Suprapubic skin (tissue), 4 donors: Measurements from ENCODE around the gene AMACR. TPM values are rescaled to one million over a fixed set of nuclear protein-coding genes. Genes with fewer than 3 reads are reported as not detected.
"Not testable (repeated sequence)": the region's sequence is repeated elsewhere in the genome, so short reads cannot be mapped to it uniquely, and the experiment has no call there.

Source experiments
- DNase-seq, 2 donors: peaks; one replicate each; pipeline ENCODE4 v3.0.0-alpha.2; 2019; ENCODE audit warnings: low spot score in 2 of 2
- H3K27ac ChIP-seq: fragments of 200-600 bp; sonication (generic); one replicate; pipeline ENCODE4 v1.5.1; 2019
- H3K27me3 ChIP-seq: fragments of 200-600 bp; sonication (generic); one replicate; pipeline ENCODE4 v1.5.1; 2019
- H3K36me3 ChIP-seq: fragments of 200-600 bp; sonication (generic); one replicate; pipeline ENCODE4 v1.5.1; 2019
- H3K4me1 ChIP-seq: fragments of 200-600 bp; sonication (generic); one replicate; pipeline ENCODE4 v1.5.1; 2019
- H3K4me3 ChIP-seq: fragments of 200-600 bp; sonication (generic); one replicate; pipeline ENCODE4 v1.5.1; 2019; ENCODE audit warnings: mild to moderate bottlenecking
- H3K9me3 ChIP-seq: fragments of 200-600 bp; sonication (generic); one replicate; pipeline ENCODE4 v1.5.1; 2019
- CTCF ChIP-seq, 2 donors: fragments of 200-600 bp in 1 of 2; fragments of 450-650 bp in 1 of 2; sonication (generic) in 1 of 2; IDR thresholded peaks; one replicate each; pipeline ENCODE4 v1.5.1; 2016 to 2019; ENCODE audit warnings: antibody characterized with exemption in 2 of 2, mild to moderate bottlenecking in 1 of 2, moderate library complexity in 1 of 2
- EP300 ChIP-seq: sonication (generic); formaldehyde crosslinking; IDR thresholded peaks from one replicate; pipeline ENCODE4 v1.6.1; 2017; ENCODE audit warnings: antibody characterized with exemption
- POLR2A ChIP-seq, 2 donors: fragments of 450-650 bp; IDR thresholded peaks; one replicate each; pipeline ENCODE4 v1.6.1; 2017; ENCODE audit warnings: antibody characterized with exemption in 2 of 2, mild to moderate bottlenecking in 2 of 2, moderate library complexity in 2 of 2
- POLR2AphosphoS5 ChIP-seq, 3 donors: sonication (generic); formaldehyde crosslinking; IDR thresholded peaks; one replicate each; pipeline ENCODE4 v1.6.1; 2017; ENCODE audit warnings: antibody characterized with exemption in 3 of 3
- whole genome bisulfite sequencing: methylation state at CpG from one replicate; pipeline ENCODE4 v1.1.5; 2018; 5-methylcytosine and 5-hydroxymethylcytosine counted together
- total RNA-seq, 4 donors: library from RNA; depleted of rRNA; stranded (reverse); fragments of >200 nt; gene quantifications; one replicate each; pipeline ENCODE4 v1.1.0, GENCODE V29; 2016

AMACR gene
- total RNA-seq, 4 donors from 2014 or later, result 9.1 to 14.3 (median 11.5) TPM

DNA sequence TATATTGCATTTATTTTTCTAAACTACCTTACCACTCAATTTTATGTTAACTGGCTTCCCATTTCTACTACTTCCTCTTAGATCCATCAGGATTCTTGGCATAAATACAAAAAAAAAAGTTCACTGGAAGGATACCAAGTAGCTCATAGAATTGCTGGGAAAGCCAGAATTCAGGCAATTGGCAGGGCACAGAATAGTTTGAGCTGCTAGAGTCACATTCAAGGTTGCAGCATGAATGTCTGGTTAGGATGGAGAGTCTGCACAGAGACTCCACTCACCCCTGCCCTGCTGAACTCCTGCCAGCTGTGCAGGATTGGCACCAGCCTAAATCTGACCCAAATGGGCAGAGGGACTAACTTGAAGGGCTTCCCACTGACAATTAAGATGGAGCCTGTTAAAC is 4.9 kb upstream of the AMACR start:
- DNase-seq, result no peak
- Histone ChIP-seq H3K27me3 (no peaks in the 10 kb centered on the region), H3K27ac (no peak overlapping the region), H3K9me3 (no peaks in the 10 kb centered on the region), H3K4me3 (no peak overlapping the region), H3K4me1 (peaks cover 8% of the 10 kb centered on the region), H3K36me3 (no peaks in the 10 kb centered on the region)
- no peak for TF ChIP-seq POLR2AphosphoS5 (IDR thresholded peaks at IDR 0.05)
- no peak for TF ChIP-seq CTCF (IDR thresholded peaks at IDR 0.05)
- TF ChIP-seq POLR2A (IDR thresholded peaks at IDR 0.05), result no peak
- no peak for TF ChIP-seq EP300

- WGBS, result 76% methylated on average over 4 of the region's 4 CpGs
- no peak overlapping the region for H3K27ac ChIP-seq
- H3K36me3 ChIP-seq, result no peaks in the 10 kb centered on the region
- peaks cover 17% of the 10 kb centered on the region for H3K4me1 ChIP-seq
- DNase-seq, result no peak
- no peaks in the 10 kb centered on the region for H3K9me3 ChIP-seq
- no peaks in the 10 kb centered on the region for H3K27me3 ChIP-seq
- TF ChIP-seq EP300, result no peak
- no peak for TF ChIP-seq CTCF (IDR thresholded peaks at IDR 0.05)
- TF ChIP-seq POLR2AphosphoS5 (IDR thresholded peaks at IDR 0.05), result no peak
- no peak for TF ChIP-seq POLR2A (IDR thresholded peaks at IDR 0.05)
- H3K4me3 ChIP-seq, result no peak overlapping the region
These were observed 3.7 kb upstream of the AMACR start for GRCh38 chr5:34011536-34011935.

DNA sequence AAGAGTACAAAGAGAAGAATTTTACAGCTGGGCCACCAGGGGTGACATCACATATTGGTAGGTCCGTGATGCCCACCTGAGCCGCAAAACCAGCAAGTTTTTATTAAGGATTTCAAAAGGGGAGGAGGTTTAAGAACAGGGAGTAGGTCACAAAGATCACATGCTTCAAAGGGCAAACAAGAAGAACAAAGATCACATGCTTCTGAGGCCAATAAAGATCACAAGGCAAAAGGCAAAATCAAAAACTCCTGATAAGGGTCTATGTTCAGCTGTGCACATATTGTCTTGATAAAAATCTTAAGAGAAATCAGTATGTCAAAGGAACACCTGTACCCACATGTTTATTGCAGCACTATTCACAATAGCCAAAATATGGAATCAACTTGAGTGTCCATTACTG is 2.3 kb upstream of the AMACR start:
- 95% methylated on average over 2 of the region's 2 CpGs for WGBS

DNA sequence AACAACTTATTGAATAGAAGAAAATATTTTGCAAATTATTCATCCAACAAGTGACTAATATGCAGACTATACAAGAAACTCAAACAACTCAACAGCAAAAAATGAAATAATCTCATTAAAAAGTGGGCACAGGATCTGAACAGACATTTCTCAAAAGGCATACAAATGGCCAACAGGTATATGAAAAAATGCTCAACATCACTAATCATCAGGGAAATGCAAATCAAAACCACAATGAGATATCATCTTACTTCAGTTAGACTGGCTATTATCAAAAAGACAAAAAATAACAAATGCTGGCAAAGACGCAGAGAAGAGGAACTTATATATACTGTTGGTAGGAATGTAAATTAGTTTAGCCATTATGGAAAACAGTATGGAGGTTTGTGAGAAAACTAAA is 1.8 kb upstream of the AMACR start:
- Histone ChIP-seq H3K36me3 (no peaks in the 10 kb centered on the region), H3K4me1 (peaks cover 25% of the 10 kb centered on the region), H3K9me3 (no peaks in the 10 kb centered on the region), H3K27me3 (no peaks in the 10 kb centered on the region), H3K27ac (no peak overlapping the region), H3K4me3 (no peak overlapping the region)
- WGBS, result 66% methylated on average over 1 of the region's 1 CpG
- TF ChIP-seq EP300 (no peak), CTCF (IDR thresholded peaks at IDR 0.05) (no peak), POLR2AphosphoS5 (IDR thresholded peaks at IDR 0.05) (no peak), POLR2A (IDR thresholded peaks at IDR 0.05) (no peak)
- no peak for DNase-seq

More for the DNA sequence above, 2.3 kb upstream of the AMACR start:
- H3K27me3 ChIP-seq, H3K27ac ChIP-seq, H3K9me3 ChIP-seq, DNase-seq, H3K4me3 ChIP-seq, H3K36me3 ChIP-seq: not testable (repeated sequence)
- H3K4me1 ChIP-seq, result peaks cover 25% of the 10 kb centered on the region

DNA sequence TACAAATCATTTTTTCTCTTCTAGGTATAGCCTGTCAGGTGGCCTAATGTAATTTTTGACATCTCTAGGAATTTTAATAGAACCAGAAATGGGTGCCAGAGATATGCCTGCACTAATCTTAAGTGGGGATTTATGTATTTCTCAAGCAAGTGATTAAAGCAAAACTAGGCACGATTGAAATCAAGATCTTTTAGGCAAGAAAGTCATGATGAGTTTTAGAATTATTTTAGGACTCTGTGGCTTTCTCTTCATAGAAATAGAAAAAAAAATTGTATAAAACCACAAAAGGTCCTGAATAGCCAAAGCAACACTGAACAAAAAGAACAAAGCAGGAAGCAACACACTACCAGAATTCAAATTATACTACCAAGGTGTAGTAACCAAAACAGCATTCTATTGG is 952 bp upstream of the AMACR start:
- H3K27ac ChIP-seq, result peak overlapping the region; percentile 93
- peaks cover 1% of the 10 kb centered on the region for H3K36me3 ChIP-seq
- no peak for TF ChIP-seq EP300
- TF ChIP-seq POLR2A (IDR thresholded peaks at IDR 0.05), result no peak
- no peak for TF ChIP-seq CTCF (IDR thresholded peaks at IDR 0.05)
- no peak for TF ChIP-seq POLR2AphosphoS5 (IDR thresholded peaks at IDR 0.05)
- H3K4me3 ChIP-seq, result peak overlapping the region; percentile 60
- peaks cover 25% of the 10 kb centered on the region for H3K4me1 ChIP-seq
- 6% methylated on average over 1 of the region's 1 CpG for WGBS
- no peaks in the 10 kb centered on the region for H3K27me3 ChIP-seq
- no peak for DNase-seq
- H3K9me3 ChIP-seq, result no peaks in the 10 kb centered on the region

DNA sequence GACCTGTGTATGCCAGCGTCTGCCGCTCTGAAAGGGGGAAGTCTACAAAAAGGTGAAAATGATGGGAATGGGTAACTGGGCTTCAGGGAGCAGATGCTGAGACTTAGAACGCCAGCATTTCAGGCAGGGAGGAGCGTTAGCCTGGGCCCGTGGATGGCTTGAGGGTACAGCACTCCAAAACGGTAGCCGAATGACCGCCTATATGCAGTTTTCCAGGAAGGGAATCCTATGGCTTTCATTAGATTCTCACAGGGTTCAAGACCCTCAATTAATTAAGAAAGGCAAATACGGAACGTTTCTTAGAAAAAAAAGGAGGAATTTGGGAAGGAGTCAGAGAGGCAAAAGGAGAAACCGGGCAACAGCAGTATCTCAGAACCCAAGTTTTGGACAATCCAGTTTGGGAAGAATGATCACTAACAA is 639 bp downstream of the AMACR start:
- H3K9me3 ChIP-seq, result no peaks in the 10 kb centered on the region
- H3K36me3 ChIP-seq, result peaks cover 8% of the 10 kb centered on the region
- TF ChIP-seq EP300 (no peak), CTCF (IDR thresholded peaks at IDR 0.05) (no peak)
- H3K4me3 ChIP-seq, result peak overlapping the region; percentile 60
- H3K27me3 ChIP-seq, result no peaks in the 10 kb centered on the region
- WGBS, result under 1% methylated on average over 11 of the region's 11 CpGs
- DNase-seq, result no peak
- peaks cover 25% of the 10 kb centered on the region for H3K4me1 ChIP-seq
- peak overlapping the region; percentile 93 for H3K27ac ChIP-seq
